Loucy (cell line): ENCODE results near the gene BEST4.

Experiments used
- H2AFZ ChIP-seq: fragments of 200-600 bp; sonication (generic); 2 replicates; pipeline ENCODE4 v1.6.0; 2016; ENCODE audit warnings: antibody characterized with exemption, mild to moderate bottlenecking, low read length, moderate library complexity
- H3F3A ChIP-seq: fragments of 200-600 bp; 2 replicates; pipeline ENCODE4 v1.6.0; 2016; ENCODE audit warnings: antibody characterized with exemption, low read depth, mild to moderate bottlenecking
- H3K27me3 ChIP-seq: fragments of 200-600 bp; sonication (generic); 2 replicates; pipeline ENCODE4 v1.6.1; 2014; ENCODE audit warnings: low read length, mild to moderate bottlenecking; ENCODE audit not compliant: insufficient read depth, poor library complexity, severe bottlenecking
- H3K36me3 ChIP-seq: fragments of 200-600 bp; sonication (generic); 2 replicates; pipeline ENCODE4 v1.6.1; 2016; ENCODE audit warnings: low read length; ENCODE audit not compliant: insufficient read depth
- H3K4me1 ChIP-seq: fragments of 200-600 bp; sonication (generic); 2 replicates; pipeline ENCODE4 v1.5.1; 2014; ENCODE audit warnings: low read length, mild to moderate bottlenecking; ENCODE audit not compliant: insufficient read depth, poor library complexity, severe bottlenecking
- H3K4me2 ChIP-seq: fragments of 200-600 bp; sonication (generic); 2 replicates; pipeline ENCODE4 v1.6.0; 2014; ENCODE audit warnings: antibody characterized with exemption, low read length, low read depth, mild to moderate bottlenecking; ENCODE audit not compliant: poor library complexity, severe bottlenecking
- H3K4me3 ChIP-seq: fragments of 200-600 bp; sonication (generic); 2 replicates; pipeline ENCODE4 v1.5.1; 2014; ENCODE audit warnings: low read length, mild to moderate bottlenecking, mixed read lengths; ENCODE audit not compliant: poor library complexity, severe bottlenecking
- H3K79me2 ChIP-seq: fragments of 200-600 bp; sonication (generic); 2 replicates; pipeline ENCODE4 v1.6.1; 2014; ENCODE audit warnings: low read length; ENCODE audit not compliant: insufficient read depth
- H3K9ac ChIP-seq: fragments of 200-600 bp; sonication (generic); 2 replicates; pipeline ENCODE4 v1.6.0; 2014; ENCODE audit warnings: mild to moderate bottlenecking, low read depth, low read length, moderate library complexity; ENCODE audit not compliant: poor library complexity, severe bottlenecking
- H3K9me2 ChIP-seq: fragments of 200-600 bp; sonication (generic); replicated peaks from 2 replicates; pipeline ENCODE4 v1.6.1; 2016; ENCODE audit warnings: low read depth, low read length, mixed read lengths
- H3K9me3 ChIP-seq: fragments of 200-600 bp; sonication (generic); 2 replicates; pipeline ENCODE4 v1.6.1; 2014; ENCODE audit warnings: mild to moderate bottlenecking, antibody characterized with exemption, low read length, low read depth; ENCODE audit not compliant: insufficient read depth
- H4K20me1 ChIP-seq: fragments of 200-600 bp; sonication (generic); 2 replicates; pipeline ENCODE4 v1.6.0; 2014; ENCODE audit warnings: antibody characterized with exemption, low read length, mild to moderate bottlenecking; ENCODE audit not compliant: insufficient read depth, poor library complexity, severe bottlenecking
- EZH2phosphoT487 ChIP-seq: fragments of 200-600 bp; IDR thresholded peaks from 2 replicates; pipeline ENCODE4 v1.6.1; 2018; ENCODE audit warnings: antibody characterized with exemption, mild to moderate bottlenecking, moderate library complexity, borderline replicate concordance
- TF ChIP-seq, protein P1 (sequence below): fragments of 200-600 bp; sonication (generic); conservative IDR thresholded peaks from 2 replicates; pipeline ENCODE4 v1.5.1; 2014; ENCODE audit warnings: mild to moderate bottlenecking, antibody characterized with exemption, low read length

BEST4 gene

DNA sequence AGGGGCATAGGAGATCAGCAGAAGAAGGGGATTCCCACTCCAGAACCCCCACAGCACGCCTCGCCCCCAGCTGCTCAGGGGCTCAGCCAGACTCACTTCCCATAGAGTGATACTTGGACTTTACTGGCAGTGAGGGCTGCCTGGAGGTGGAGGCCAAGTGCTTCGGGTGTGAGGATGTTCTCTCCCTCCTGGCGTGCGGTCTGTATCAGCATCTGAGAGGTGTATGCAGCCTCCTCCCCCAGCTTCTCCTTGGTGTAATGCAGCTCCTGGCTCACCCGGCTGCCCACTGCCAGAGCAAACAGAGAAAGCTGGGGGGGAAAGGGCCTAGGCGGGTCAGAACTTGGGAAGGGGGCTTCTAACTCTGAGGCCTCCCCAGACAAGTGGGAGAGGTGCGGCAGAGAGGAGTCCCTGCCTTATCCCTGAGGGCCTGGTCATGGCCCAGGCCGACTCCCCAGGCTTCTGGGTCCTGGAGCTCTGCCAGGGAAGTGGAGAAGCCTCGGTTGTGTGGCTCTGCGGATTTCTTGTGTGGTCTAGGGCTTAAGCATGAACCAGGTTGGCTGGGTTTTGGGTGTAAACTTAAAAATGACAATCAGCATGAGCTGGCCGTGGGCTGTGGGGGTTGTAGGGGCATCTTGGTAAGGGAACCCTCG lies 44.2 kb upstream of the BEST4 start:
- TF ChIP-seq EZH2phosphoT487, result no peak
- TF ChIP-seq, protein P1, sequence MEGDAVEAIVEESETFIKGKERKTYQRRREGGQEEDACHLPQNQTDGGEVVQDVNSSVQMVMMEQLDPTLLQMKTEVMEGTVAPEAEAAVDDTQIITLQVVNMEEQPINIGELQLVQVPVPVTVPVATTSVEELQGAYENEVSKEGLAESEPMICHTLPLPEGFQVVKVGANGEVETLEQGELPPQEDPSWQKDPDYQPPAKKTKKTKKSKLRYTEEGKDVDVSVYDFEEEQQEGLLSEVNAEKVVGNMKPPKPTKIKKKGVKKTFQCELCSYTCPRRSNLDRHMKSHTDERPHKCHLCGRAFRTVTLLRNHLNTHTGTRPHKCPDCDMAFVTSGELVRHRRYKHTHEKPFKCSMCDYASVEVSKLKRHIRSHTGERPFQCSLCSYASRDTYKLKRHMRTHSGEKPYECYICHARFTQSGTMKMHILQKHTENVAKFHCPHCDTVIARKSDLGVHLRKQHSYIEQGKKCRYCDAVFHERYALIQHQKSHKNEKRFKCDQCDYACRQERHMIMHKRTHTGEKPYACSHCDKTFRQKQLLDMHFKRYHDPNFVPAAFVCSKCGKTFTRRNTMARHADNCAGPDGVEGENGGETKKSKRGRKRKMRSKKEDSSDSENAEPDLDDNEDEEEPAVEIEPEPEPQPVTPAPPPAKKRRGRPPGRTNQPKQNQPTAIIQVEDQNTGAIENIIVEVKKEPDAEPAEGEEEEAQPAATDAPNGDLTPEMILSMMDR, result no peak
- H3K4me2 ChIP-seq, result no peak overlapping the region
- no peaks in the 10 kb centered on the region for H3K9me3 ChIP-seq
- H3K4me1 ChIP-seq, result no peaks in the 10 kb centered on the region
- H3K4me3 ChIP-seq, result no peak overlapping the region
- no peaks in the 10 kb centered on the region for H3K27me3 ChIP-seq
- no peak overlapping the region for H3K9ac ChIP-seq
- H4K20me1 ChIP-seq, result no peaks in the 10 kb centered on the region
- no peak overlapping the region for H2AFZ ChIP-seq
- H3F3A ChIP-seq, result no peaks in the 10 kb centered on the region
- H3K36me3 ChIP-seq, result no peaks in the 10 kb centered on the region
- no peaks in the 10 kb centered on the region for H3K79me2 ChIP-seq
- no peaks in the 10 kb centered on the region for H3K9me2 ChIP-seq

DNA sequence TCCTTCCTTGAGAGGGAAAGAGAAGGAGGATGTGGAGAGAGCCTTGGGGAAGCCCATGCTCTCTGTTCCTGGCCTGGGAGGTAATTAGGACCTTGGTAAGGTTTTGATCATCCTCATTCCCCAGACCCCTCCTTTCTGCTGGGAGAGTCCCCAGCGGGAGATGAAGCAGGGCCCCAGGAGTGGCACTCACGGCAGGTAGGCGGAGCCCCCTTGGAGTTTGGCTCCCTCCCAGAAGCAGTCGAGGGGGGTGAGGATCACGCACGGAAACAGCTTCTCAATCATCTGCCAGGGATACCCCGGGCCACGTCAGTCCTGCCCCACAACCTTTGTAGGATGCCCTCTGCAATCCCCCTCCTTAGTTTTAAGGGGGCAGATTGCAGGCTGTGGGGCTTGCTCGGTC lies 43.5 kb upstream of the BEST4 start:
- Histone ChIP-seq H3K36me3 (no peaks in the 10 kb centered on the region), H3K4me1 (no peaks in the 10 kb centered on the region), H2AFZ (0 out of 2 replicates have a peak overlapping the region, but pooled peaks have one; percentile 0), H3K4me3 (no peak overlapping the region), H3K9me3 (no peaks in the 10 kb centered on the region), H4K20me1 (no peaks in the 10 kb centered on the region), H3K9ac (no peak overlapping the region), H3K4me2 (no peak overlapping the region), H3K79me2 (no peaks in the 10 kb centered on the region), H3F3A (no peaks in the 10 kb centered on the region), H3K27me3 (no peaks in the 10 kb centered on the region), H3K9me2 (no peaks in the 10 kb centered on the region)
- no peak for TF ChIP-seq EZH2phosphoT487
- TF ChIP-seq, protein P1, result no peak

DNA sequence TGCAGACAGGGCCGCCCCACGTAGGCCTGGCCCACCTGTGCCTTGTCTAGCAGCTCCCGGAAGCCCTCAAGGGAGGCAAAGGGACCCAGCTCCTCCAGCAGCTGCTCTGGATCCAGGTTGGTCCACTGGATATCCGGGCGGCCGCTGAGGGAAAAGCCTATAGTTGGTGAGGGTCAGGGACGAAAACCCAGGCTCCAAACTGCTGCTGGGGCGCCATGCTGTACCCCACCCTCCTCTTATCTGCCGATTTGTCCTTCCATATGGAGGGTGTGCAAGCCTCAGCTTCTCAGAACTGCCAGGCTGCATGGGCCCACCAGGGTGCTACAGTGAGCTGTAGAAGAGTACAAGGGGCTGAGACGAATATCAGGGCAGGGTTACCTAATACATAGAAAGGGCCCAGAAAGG lies 42.9 kb upstream of the BEST4 start:
- H3K4me3 ChIP-seq, result no peak overlapping the region
- 0 out of 2 replicates have a peak overlapping the region, but pooled peaks have one; percentile 0 for H2AFZ ChIP-seq
- TF ChIP-seq EZH2phosphoT487, result no peak
- TF ChIP-seq, protein P1, result no peak
- no peaks in the 10 kb centered on the region for H3K36me3 ChIP-seq
- H3K4me2 ChIP-seq, result no peak overlapping the region
- H3F3A ChIP-seq, result no peaks in the 10 kb centered on the region
- H3K9me2 ChIP-seq, result no peaks in the 10 kb centered on the region
- H3K9ac ChIP-seq, result no peak overlapping the region
- H3K79me2 ChIP-seq, result no peaks in the 10 kb centered on the region
- no peaks in the 10 kb centered on the region for H3K9me3 ChIP-seq
- H3K4me1 ChIP-seq, result no peaks in the 10 kb centered on the region
- no peaks in the 10 kb centered on the region for H3K27me3 ChIP-seq
- no peaks in the 10 kb centered on the region for H4K20me1 ChIP-seq
